Neural progenitor cell (in vitro differentiated cells): Measurements from ENCODE around the gene GPRIN3. TPM values are rescaled to one million over a fixed set of nuclear protein-coding genes. Genes with fewer than 3 reads are reported as not detected.

ENCODE experiments used
- DNase-seq: peaks from one replicate; pipeline ENCODE4 v3.0.0-alpha.2; 2016; ENCODE audit warnings: low spot score
- H2AFZ ChIP-seq: fragments of 200-600 bp; sonication (generic); replicated peaks from 2 replicates; pipeline ENCODE4 v1.6.1; 2016; ENCODE audit warnings: antibody characterized with exemption
- H3F3A ChIP-seq: fragments of 200-600 bp; sonication (generic); 2 replicates; pipeline ENCODE4 v1.6.1; 2016; ENCODE audit warnings: antibody characterized with exemption, low read depth
- H3K27ac ChIP-seq: fragments of 200-600 bp; sonication (generic); 2 replicates; pipeline ENCODE4 v1.5.1; 2016; ENCODE audit warnings: mild to moderate bottlenecking
- H3K27me3 ChIP-seq: fragments of 200-600 bp; sonication (generic); 2 replicates; pipeline ENCODE4 v1.6.1; 2016; ENCODE audit warnings: mild to moderate bottlenecking, moderate library complexity
- H3K36me3 ChIP-seq: fragments of 200-600 bp; sonication (generic); 2 replicates; pipeline ENCODE4 v1.5.1; 2016
- H3K4me1 ChIP-seq: fragments of 200-600 bp; sonication (generic); 2 replicates; pipeline ENCODE4 v1.6.1; 2016; ENCODE audit warnings: mixed run types
- H3K4me2 ChIP-seq: fragments of 200-600 bp; sonication (generic); 2 replicates; pipeline ENCODE4 v1.6.1; 2016
- H3K4me3 ChIP-seq: fragments of 200-600 bp; sonication (generic); 2 replicates; pipeline ENCODE4 v1.5.1; 2016
- H3K79me2 ChIP-seq: fragments of 200-600 bp; sonication (generic); 2 replicates; pipeline ENCODE4 v1.6.1; 2016; ENCODE audit warnings: low read depth
- H3K9ac ChIP-seq: fragments of 200-600 bp; sonication (generic); 2 replicates; pipeline ENCODE4 v1.6.1; 2016
- H3K9me3 ChIP-seq: fragments of 200-600 bp; sonication (generic); 2 replicates; pipeline ENCODE4 v1.5.1; 2016; ENCODE audit warnings: low read depth
- H4K20me1 ChIP-seq: fragments of 200-600 bp; sonication (generic); 2 replicates; pipeline ENCODE4 v1.6.1; 2016; ENCODE audit warnings: low read depth
- H3K27ac Mint-ChIP-seq: 3 replicates; pipeline ENCODE4 v1.8.0; 2021; ENCODE audit warnings: mixed read lengths
- H3K27me3 Mint-ChIP-seq: 2 replicates; pipeline ENCODE4 v1.8.0; 2022; ENCODE audit warnings: low read depth, mild to moderate bottlenecking, inconsistent platforms, moderate library complexity, mixed read lengths; ENCODE audit not compliant: insufficient read depth
- H3K36me3 Mint-ChIP-seq: 3 replicates; pipeline ENCODE4 v1.8.0; 2021; ENCODE audit warnings: mixed read lengths
- H3K4me1 Mint-ChIP-seq: 3 replicates; pipeline ENCODE4 v1.8.0; 2021; ENCODE audit warnings: mixed read lengths
- H3K4me3 Mint-ChIP-seq: 3 replicates; pipeline ENCODE4 v1.8.0; 2021; ENCODE audit warnings: mild to moderate bottlenecking, moderate library complexity, mixed read lengths
- H3K9me3 Mint-ChIP-seq: 3 replicates; pipeline ENCODE4 v1.8.0; 2020; ENCODE audit warnings: mixed read lengths
- EZH2 ChIP-seq: fragments of 200-600 bp; sonication (generic); IDR thresholded peaks from 2 replicates; pipeline ENCODE4 v1.6.1; 2017; ENCODE audit warnings: antibody characterized with exemption, mild to moderate bottlenecking, moderate library complexity
- EZH2phosphoT487 ChIP-seq: fragments of 200-600 bp; sonication (generic); IDR thresholded peaks from 2 replicates; pipeline ENCODE4 v1.6.1; 2017; ENCODE audit warnings: antibody characterized with exemption
- total RNA-seq: library from RNA; depleted of rRNA; stranded (reverse); fragments of >200 nt; gene quantifications from 2 replicates; pipeline ENCODE4 v1.2.3, GENCODE V29; 2015; ENCODE audit warnings: low replicate concordance
- TF ChIP-seq, protein P1 (sequence below): fragments of 200-600 bp; sonication (generic); IDR thresholded peaks from 2 replicates; pipeline ENCODE4 v1.5.1; 2017; ENCODE audit warnings: antibody characterized with exemption, mild to moderate bottlenecking

GPRIN3 gene
- total RNA-seq: 0.15 TPM in 2 replicates

DNA sequence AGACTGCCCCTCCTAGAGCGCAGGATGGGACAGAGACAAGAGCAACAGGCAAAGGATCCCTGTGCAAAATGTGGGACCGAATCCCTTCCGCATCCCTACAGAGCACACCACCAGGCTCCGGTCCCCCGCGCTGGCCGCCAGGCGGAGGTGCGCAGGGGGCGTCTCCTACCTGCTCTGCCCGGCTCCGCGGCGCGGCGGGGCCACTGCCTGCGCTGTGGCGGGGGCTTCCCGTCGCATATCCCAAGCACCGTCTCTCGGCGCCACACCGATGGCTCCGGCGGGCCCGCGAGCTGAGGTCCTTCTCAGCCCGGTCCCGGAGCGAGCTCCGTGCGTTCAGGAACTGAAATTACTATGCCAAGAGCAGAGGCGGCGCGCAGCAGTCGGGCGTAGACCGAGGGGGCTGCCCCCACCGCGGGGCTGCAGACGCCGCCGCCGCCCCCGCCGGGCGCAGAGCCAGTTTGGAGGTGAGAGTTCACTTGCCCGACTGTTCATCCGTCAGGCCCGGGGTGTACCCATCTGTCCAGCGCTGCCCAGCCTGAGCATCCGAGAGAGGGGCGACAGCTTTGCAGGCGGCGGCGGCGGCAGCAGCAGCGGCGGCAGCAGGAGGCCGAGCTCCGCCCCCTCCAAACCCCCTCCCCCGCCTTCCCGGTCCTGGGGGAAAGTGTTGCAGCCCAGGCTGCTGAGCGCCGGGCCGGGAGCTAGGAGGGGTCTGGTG is at the start of gene GPRIN3:
GPRIN3 (minus strand) TSS at position 355 of the 715 bp plus-strand sequence. CDS start 57,690 bp downstream, outside the sequence.
- H3K4me3 Mint-ChIP-seq: peak within 1 kb of the TSS; percentile 87
- TF ChIP-seq EZH2phosphoT487: peak; percentile 45
- TF ChIP-seq, protein P1, sequence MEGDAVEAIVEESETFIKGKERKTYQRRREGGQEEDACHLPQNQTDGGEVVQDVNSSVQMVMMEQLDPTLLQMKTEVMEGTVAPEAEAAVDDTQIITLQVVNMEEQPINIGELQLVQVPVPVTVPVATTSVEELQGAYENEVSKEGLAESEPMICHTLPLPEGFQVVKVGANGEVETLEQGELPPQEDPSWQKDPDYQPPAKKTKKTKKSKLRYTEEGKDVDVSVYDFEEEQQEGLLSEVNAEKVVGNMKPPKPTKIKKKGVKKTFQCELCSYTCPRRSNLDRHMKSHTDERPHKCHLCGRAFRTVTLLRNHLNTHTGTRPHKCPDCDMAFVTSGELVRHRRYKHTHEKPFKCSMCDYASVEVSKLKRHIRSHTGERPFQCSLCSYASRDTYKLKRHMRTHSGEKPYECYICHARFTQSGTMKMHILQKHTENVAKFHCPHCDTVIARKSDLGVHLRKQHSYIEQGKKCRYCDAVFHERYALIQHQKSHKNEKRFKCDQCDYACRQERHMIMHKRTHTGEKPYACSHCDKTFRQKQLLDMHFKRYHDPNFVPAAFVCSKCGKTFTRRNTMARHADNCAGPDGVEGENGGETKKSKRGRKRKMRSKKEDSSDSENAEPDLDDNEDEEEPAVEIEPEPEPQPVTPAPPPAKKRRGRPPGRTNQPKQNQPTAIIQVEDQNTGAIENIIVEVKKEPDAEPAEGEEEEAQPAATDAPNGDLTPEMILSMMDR: peak; percentile 45
- peak; percentile 17 for TF ChIP-seq EZH2
- H3F3A ChIP-seq: no peaks in the 10 kb centered on the region
- no peaks in the 10 kb centered on the region for H3K9me3 ChIP-seq
- H3K4me1 ChIP-seq: no peaks in the 10 kb centered on the region
- peak within 1 kb of the TSS; percentile 98 for H2AFZ ChIP-seq
- H3K4me2 ChIP-seq: peak within 1 kb of the TSS; percentile 79
- H4K20me1 ChIP-seq: no peaks in the 10 kb centered on the region
- no peak within 1 kb of the TSS for H3K9ac ChIP-seq
- H3K4me1 Mint-ChIP-seq: peaks cover 12% of the 10 kb centered on the region
- H3K36me3 ChIP-seq: no peaks in the 10 kb centered on the region
- peak within 1 kb of the TSS; percentile 88 for H3K4me3 ChIP-seq
- H3K27ac ChIP-seq: no peak within 1 kb of the TSS
- peaks cover 2% of the 10 kb centered on the region for H3K9me3 Mint-ChIP-seq
- H3K27me3 Mint-ChIP-seq: peaks cover 13% of the 10 kb centered on the region
- H3K79me2 ChIP-seq: no peaks in the 10 kb centered on the region
- no peak within 1 kb of the TSS for H3K27ac Mint-ChIP-seq
- peak; percentile 75 for DNase-seq
- no peaks in the 10 kb centered on the region for H3K36me3 Mint-ChIP-seq
- H3K27me3 ChIP-seq: peaks cover 38% of the 10 kb centered on the region

DNA sequence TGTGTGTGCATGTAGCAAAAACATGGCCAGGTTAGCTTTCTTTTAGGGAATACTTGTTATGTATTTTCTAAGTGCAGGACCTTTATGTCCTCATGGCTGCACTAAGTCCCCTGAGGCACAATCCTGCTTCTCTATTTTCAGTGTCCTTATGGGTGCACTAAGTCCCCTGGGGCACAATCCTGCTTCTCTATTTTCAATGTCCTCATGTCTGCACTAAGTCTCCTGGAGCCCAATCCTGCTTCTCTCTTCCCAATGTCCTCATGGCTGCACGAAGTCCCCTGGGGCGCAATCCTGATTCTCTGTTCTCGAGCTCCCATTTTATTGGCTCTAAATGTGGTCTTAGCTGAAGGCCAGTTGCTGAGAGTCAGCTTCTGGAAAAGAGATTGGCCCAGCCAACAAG is 49.7 kb upstream of the GPRIN3 start:
- no peaks in the 10 kb centered on the region for H3K27me3 Mint-ChIP-seq
- H3K4me2 ChIP-seq: no peak overlapping the region
- H3K36me3 Mint-ChIP-seq: no peaks in the 10 kb centered on the region
- no peaks in the 10 kb centered on the region for H3F3A ChIP-seq
- H3K4me3 Mint-ChIP-seq: no peak overlapping the region
- no peak overlapping the region for H3K27ac ChIP-seq
- H3K4me1 ChIP-seq: no peaks in the 10 kb centered on the region
- no peak for DNase-seq
- H3K9me3 Mint-ChIP-seq: no peaks in the 10 kb centered on the region
- H4K20me1 ChIP-seq: no peaks in the 10 kb centered on the region
- no peaks in the 10 kb centered on the region for H3K9me3 ChIP-seq
- H3K4me1 Mint-ChIP-seq: no peaks in the 10 kb centered on the region
- TF ChIP-seq EZH2phosphoT487 (no peak), EZH2 (no peak)
- TF ChIP-seq, protein P1: no peak
- no peaks in the 10 kb centered on the region for H3K36me3 ChIP-seq
- peak overlapping the region; percentile 6 for H2AFZ ChIP-seq
- H3K27me3 ChIP-seq: no peaks in the 10 kb centered on the region
- no peak overlapping the region for H3K4me3 ChIP-seq
- H3K9ac ChIP-seq: no peak overlapping the region
- H3K79me2 ChIP-seq: no peaks in the 10 kb centered on the region
- no peak overlapping the region for H3K27ac Mint-ChIP-seq

DNA sequence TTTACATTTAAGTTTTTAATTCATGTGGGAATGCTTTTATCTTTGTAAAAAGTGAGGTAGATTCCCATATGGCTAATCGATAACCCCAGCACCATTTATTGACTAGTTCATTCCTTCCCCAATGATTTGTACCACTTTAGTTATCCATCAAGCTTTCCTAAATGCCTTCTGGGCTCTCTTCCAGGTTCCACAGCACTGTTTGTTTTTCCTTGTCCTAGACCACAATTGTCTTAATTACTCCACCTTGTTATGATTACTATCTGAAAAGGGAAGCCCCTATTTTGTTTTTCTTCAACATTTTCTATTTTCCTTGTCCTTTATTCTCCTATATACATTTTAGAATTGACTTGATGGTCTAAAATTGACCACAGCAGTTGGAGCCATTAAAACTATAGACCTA is 48.5 kb upstream of the GPRIN3 start:
- no peaks in the 10 kb centered on the region for H3K36me3 Mint-ChIP-seq
- Histone ChIP-seq H4K20me1 (no peaks in the 10 kb centered on the region), H3K36me3 (no peaks in the 10 kb centered on the region), H3K4me1 (no peaks in the 10 kb centered on the region), H3F3A (no peaks in the 10 kb centered on the region), H3K27me3 (no peaks in the 10 kb centered on the region), H3K4me2 (no peak overlapping the region), H3K4me3 (no peak overlapping the region), H3K9me3 (no peaks in the 10 kb centered on the region), H3K27ac (no peak overlapping the region), H3K9ac (no peak overlapping the region), H2AFZ (no peak overlapping the region), H3K79me2 (no peaks in the 10 kb centered on the region)
- H3K27ac Mint-ChIP-seq: no peak overlapping the region
- H3K4me3 Mint-ChIP-seq: no peak overlapping the region
- TF ChIP-seq EZH2 (no peak), EZH2phosphoT487 (no peak)
- TF ChIP-seq, protein P1: no peak
- no peaks in the 10 kb centered on the region for H3K27me3 Mint-ChIP-seq
- H3K4me1 Mint-ChIP-seq: no peaks in the 10 kb centered on the region
- no peaks in the 10 kb centered on the region for H3K9me3 Mint-ChIP-seq
- DNase-seq: no peak
